HCT116 (cell line): ENCODE data around the gene SH3PXD2A.

ENCODE experiments used
- CEBPB ChIP-seq: IDR thresholded peaks from 2 replicates; pipeline ENCODE4 v1.6.1; 2012; ENCODE audit warnings: low read depth
- EZH2 ChIP-seq: fragments of 200-600 bp; sonication (generic); IDR thresholded peaks from 2 replicates; pipeline ENCODE4 v1.6.1; 2017; ENCODE audit warnings: antibody characterized with exemption, mixed run types
- EZH2phosphoT487 ChIP-seq: fragments of 200-600 bp; IDR thresholded peaks from 2 replicates; pipeline ENCODE4 v1.6.1; 2018; ENCODE audit warnings: antibody characterized with exemption, borderline replicate concordance
- JUND ChIP-seq: IDR thresholded peaks from 2 replicates; pipeline ENCODE4 v1.6.1; 2012
- POLR2A ChIP-seq: IDR thresholded peaks from 2 replicates; pipeline ENCODE4 v1.7.0; 2011; ENCODE audit warnings: borderline replicate concordance; ENCODE audit not compliant: insufficient read depth, insufficient read length; ENCODE audit errors: extremely low read depth
- POLR2AphosphoS5 ChIP-seq: IDR thresholded peaks from 2 replicates; pipeline ENCODE4 v1.6.1; 2011; ENCODE audit warnings: mild to moderate bottlenecking, low read depth, low read length, moderate library complexity
- REST ChIP-seq: IDR thresholded peaks from 2 replicates; pipeline ENCODE4 v1.6.1; 2012; ENCODE audit warnings: low read depth
- YY1 ChIP-seq: IDR thresholded peaks from 2 replicates; pipeline ENCODE4 v1.6.1; 2011; ENCODE audit warnings: low read length, low read depth, moderate library complexity, mild to moderate bottlenecking; ENCODE audit not compliant: insufficient replicate concordance; ENCODE audit errors: extremely low read depth
- ZFX ChIP-seq: fragments of 450-650 bp; IDR thresholded peaks from 2 replicates; pipeline ENCODE4 v1.6.1; 2017
- TF ChIP-seq, protein P1 (sequence below), 3 experiments: fragments of 200-600 bp in 1 of 3; sonication (generic) in 1 of 3; IDR thresholded peaks in 2 of 3; conservative IDR thresholded peaks in 1 of 3; 2 replicates each; pipeline ENCODE4 v1.5.1; 2012 to 2017; ENCODE audit warnings: low read depth in 2 of 3, low read length in 2 of 3, antibody characterized with exemption in 1 of 3, borderline replicate concordance in 1 of 3, control low read depth in 1 of 3, mild to moderate bottlenecking in 1 of 3, mixed read lengths in 1 of 3, mixed run types in 1 of 3, moderate library complexity in 1 of 3; ENCODE audit not compliant: insufficient read depth in 1 of 3
- TF ChIP-seq, protein P2 (sequence below): IDR thresholded peaks from 2 replicates; pipeline ENCODE4 v1.6.1; 2012

GRCh38 chr10:103823706-103824272 lies 31.6 kb downstream of the SH3PXD2A start:
- TF ChIP-seq, protein P1, sequence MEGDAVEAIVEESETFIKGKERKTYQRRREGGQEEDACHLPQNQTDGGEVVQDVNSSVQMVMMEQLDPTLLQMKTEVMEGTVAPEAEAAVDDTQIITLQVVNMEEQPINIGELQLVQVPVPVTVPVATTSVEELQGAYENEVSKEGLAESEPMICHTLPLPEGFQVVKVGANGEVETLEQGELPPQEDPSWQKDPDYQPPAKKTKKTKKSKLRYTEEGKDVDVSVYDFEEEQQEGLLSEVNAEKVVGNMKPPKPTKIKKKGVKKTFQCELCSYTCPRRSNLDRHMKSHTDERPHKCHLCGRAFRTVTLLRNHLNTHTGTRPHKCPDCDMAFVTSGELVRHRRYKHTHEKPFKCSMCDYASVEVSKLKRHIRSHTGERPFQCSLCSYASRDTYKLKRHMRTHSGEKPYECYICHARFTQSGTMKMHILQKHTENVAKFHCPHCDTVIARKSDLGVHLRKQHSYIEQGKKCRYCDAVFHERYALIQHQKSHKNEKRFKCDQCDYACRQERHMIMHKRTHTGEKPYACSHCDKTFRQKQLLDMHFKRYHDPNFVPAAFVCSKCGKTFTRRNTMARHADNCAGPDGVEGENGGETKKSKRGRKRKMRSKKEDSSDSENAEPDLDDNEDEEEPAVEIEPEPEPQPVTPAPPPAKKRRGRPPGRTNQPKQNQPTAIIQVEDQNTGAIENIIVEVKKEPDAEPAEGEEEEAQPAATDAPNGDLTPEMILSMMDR (IDR thresholded peaks at IDR 0.05 in 2 of 3, conservative IDR thresholded peaks at IDR 0.05 in 1 of 3; ENCODE audit: borderline replicate concordance in 1 of 3, insufficient read depth in 1 of 3, low read depth in 2 of 3, low read length in 2 of 3): no peak
- TF ChIP-seq POLR2AphosphoS5 (no peak), REST (no peak), POLR2A (no peak), EZH2phosphoT487 (no peak), EZH2 (no peak), CEBPB (no peak), YY1 (no peak), JUND (no peak), ZFX (no peak)
- TF ChIP-seq, protein P2, sequence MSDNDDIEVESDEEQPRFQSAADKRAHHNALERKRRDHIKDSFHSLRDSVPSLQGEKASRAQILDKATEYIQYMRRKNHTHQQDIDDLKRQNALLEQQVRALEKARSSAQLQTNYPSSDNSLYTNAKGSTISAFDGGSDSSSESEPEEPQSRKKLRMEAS: no peak
